LNCaP clone FGC (cell line): ENCODE results near the gene ARPC5.

Experiments
- DNase-seq: peaks from one replicate; pipeline ENCODE4 v3.0.0-alpha.2; 2011; ENCODE audit warnings: low read depth
- H3K4me3 ChIP-seq: 2 replicates; pipeline ENCODE4 v1.5.1; 2011; ENCODE audit warnings: mild to moderate bottlenecking, low read depth, low read length, control low read depth
- CTCF ChIP-seq: IDR thresholded peaks from 2 replicates; pipeline ENCODE4 v1.5.1; 2012; ENCODE audit warnings: mild to moderate bottlenecking; ENCODE audit not compliant: control insufficient read depth, insufficient read depth; ENCODE audit errors: extremely low read depth

ARPC5 gene

GRCh38 chr1:183634429-183635065 lies 1.0 kb downstream of the ARPC5 start:
- no peak for DNase-seq
- H3K4me3 ChIP-seq, result peak overlapping the region; percentile 92
- TF ChIP-seq CTCF, result no peak

GRCh38 chr1:183633676-183634343 lies 1.8 kb downstream of the ARPC5 start:
- peak; percentile 58 for DNase-seq
- peak overlapping the region; percentile 92 for H3K4me3 ChIP-seq

GRCh38 chr1:183632964-183633363 lies 2.6 kb downstream of the ARPC5 start:
- DNase-seq, result no peak
- no peak overlapping the region for H3K4me3 ChIP-seq
- no peak for TF ChIP-seq CTCF

More at GRCh38 chr1:183633676-183634343, 1.8 kb downstream of the ARPC5 start:
- TF ChIP-seq CTCF, result 0 out of 2 replicates have a peak, but pooled peaks have one; percentile 23

- TF ChIP-seq CTCF, result no peak
- no peak overlapping the region for H3K4me3 ChIP-seq
- DNase-seq, result no peak
These were observed 3.5 kb downstream of the ARPC5 start for GRCh38 chr1:183632114-183632513.

GRCh38 chr1:183630748-183631147 lies 4.8 kb downstream of the ARPC5 start:
- H3K4me3 ChIP-seq, result no peak overlapping the region
- DNase-seq, result no peak
- TF ChIP-seq CTCF, result no peak

GRCh38 chr1:183628537-183628936 lies 7.0 kb downstream of the ARPC5 start:
- DNase-seq, result no peak
- TF ChIP-seq CTCF, result no peak
- H3K4me3 ChIP-seq, result no peak overlapping the region

GRCh38 chr1:183626236-183626635 lies 9.3 kb downstream of the ARPC5 start:
- H3K4me3 ChIP-seq, result peak overlapping the region; percentile 16; the same call in 1 of the 2 replicates
- DNase-seq, result peak; percentile 76
